Measurements from ENCODE around the gene CCDC141. TPM values are rescaled to one million over a fixed set of nuclear protein-coding genes. Genes with fewer than 3 reads are reported as not detected.
A peak's percentile ranks its signal among the peaks of the same experiment; 100 is the strongest.

The CCDC141 gene
- total and polyA plus RNA-seq, 3 experiments from 2014 or later, result 1.6 to 3.9 (median 2.1) TPM

DNA sequence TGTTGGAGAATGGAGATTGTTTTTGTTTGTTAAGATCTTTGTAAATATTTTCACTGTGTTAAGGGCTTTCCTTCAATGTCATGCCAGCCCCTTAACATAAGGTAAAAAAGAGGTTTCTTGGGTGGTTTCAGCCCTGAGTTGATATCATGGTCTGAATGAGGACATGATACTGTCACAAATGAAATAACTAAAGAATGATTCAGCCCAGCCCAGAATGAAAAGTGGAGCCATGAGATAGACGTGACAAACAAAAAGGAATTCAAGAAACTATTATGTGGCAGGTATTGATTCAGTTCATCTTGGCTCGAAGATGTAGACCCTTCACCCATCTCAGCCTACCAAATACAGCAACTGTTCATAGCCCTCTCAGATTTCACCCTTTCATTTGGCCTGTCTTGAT lies 154.1 kb downstream of the CCDC141 start:
- Histone ChIP-seq H3K27ac (ENCODE audit: low read depth, low read length) (no peak overlapping the region), H3K4me1 (ENCODE audit: insufficient read depth, low read length) (no peaks in the 10 kb centered on the region), H3K9me3 (ENCODE audit: low read length) (no peaks in the 10 kb centered on the region), H3K4me3 (ENCODE audit: low read length) (no peak overlapping the region), H3K36me3 (ENCODE audit: insufficient read depth, low read length) (no peaks in the 10 kb centered on the region), H3K27me3 (ENCODE audit: insufficient read depth, low read length, poor library complexity, severe bottlenecking) (no peaks in the 10 kb centered on the region)
- Mint-ChIP-seq H3K36me3 (no peaks in the 10 kb centered on the region), H3K27me3 (peaks cover 0 to 2% of the 10 kb centered on the region in 2 donors), H3K4me3 (no peak overlapping the region), H3K9me3 (no peaks in the 10 kb centered on the region), H3K27ac (no peak overlapping the region), H3K4me1 (no peaks in the 10 kb centered on the region)
- ChIA-PET POLR2A (no interaction called here), CTCF (interaction anchor here (2.1 kb wide), 1 partner anchor 14 kb away, joined by 5 read pairs; no protein-coding TSS in a partner anchor)
- no peak for DNase-seq

GRCh38 chr2:178895171-178895570 lies 154.8 kb downstream of the CCDC141 start:
- Mint-ChIP-seq H3K4me3 (no peak overlapping the region), H3K36me3 (no peaks in the 10 kb centered on the region), H3K27me3 (peaks cover 0 to 2% of the 10 kb centered on the region in 2 donors), H3K4me1 (no peaks in the 10 kb centered on the region), H3K9me3 (no peaks in the 10 kb centered on the region), H3K27ac (no peak overlapping the region)
- ChIA-PET CTCF (interaction anchor here (2.1 kb wide), 1 partner anchor 15 kb away, joined by 5 read pairs; no protein-coding TSS in a partner anchor), POLR2A (no interaction called here)
- DNase-seq, result no peak
- H3K36me3 ChIP-seq (ENCODE audit: insufficient read depth, low read length), result no peaks in the 10 kb centered on the region
- H3K27ac ChIP-seq (ENCODE audit: low read depth, low read length), result no peak overlapping the region
- no peaks in the 10 kb centered on the region for H3K4me1 ChIP-seq (ENCODE audit: insufficient read depth, low read length)
- no peaks in the 10 kb centered on the region for H3K9me3 ChIP-seq (ENCODE audit: low read length)
- H3K4me3 ChIP-seq (ENCODE audit: low read length), result no peak overlapping the region
- H3K27me3 ChIP-seq (ENCODE audit: insufficient read depth, low read length, poor library complexity, severe bottlenecking), result no peaks in the 10 kb centered on the region

DNA sequence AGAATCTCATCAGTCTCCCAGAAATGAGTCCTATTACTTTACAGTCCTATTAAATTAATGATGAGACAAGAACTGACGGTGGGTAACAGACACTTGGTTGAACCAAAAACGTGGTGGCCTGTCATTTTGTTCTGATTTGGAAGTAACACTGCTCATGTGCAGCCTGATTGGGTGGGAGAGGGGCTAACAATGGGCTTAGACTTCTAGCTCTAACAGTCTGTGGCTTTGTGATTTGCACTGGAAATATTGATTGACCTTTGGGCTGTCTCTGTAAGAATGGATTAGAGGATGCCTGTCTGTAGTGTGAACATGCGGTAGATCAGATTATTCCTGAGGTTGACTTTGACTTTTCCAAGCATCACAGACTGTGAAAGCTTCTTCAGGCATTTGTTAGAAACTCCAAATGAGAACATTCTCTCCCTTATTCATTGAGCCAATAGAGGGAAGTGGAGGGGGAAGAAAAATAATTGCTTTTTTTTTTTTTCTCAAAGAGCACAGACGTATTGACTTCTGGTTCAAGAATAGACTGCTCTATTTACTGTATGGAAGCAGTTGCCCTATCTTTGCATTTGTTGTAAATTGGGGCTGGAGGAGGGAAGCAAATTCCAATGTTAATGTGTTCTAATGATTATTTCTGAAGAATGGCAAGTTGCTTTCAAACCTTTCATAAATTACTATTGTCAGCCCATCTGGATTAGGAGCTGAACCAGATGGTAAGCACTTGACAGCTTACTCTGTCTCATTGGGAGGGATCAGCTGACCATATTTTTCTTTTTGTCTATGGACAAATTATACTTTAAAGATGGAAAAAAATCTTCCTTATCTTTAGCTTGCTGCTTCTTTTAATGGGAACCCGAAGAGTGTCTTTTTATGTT lies 156.9 kb downstream of the CCDC141 start:
- Histone ChIP-seq H3K27ac (ENCODE audit: low read depth, low read length) (no peak overlapping the region), H3K36me3 (ENCODE audit: insufficient read depth, low read length) (no peaks in the 10 kb centered on the region), H3K4me3 (ENCODE audit: low read length) (no peak overlapping the region), H3K9me3 (ENCODE audit: low read length) (no peaks in the 10 kb centered on the region), H3K27me3 (ENCODE audit: insufficient read depth, low read length, poor library complexity, severe bottlenecking) (no peaks in the 10 kb centered on the region), H3K4me1 (ENCODE audit: insufficient read depth, low read length) (no peaks in the 10 kb centered on the region)
- Mint-ChIP-seq H3K36me3 (no peaks in the 10 kb centered on the region), H3K4me1 (no peaks in the 10 kb centered on the region), H3K27me3 (peaks cover 0 to 3% of the 10 kb centered on the region in 2 donors), H3K4me3 (no peak overlapping the region), H3K9me3 (no peaks in the 10 kb centered on the region), H3K27ac (no peak overlapping the region)
- ChIA-PET CTCF (interaction anchor here (1.0 to 2.2 kb wide), 3 partner anchors 18 to 237 kb away, joined by 4 to 6 read pairs (median 5); no protein-coding TSS in a partner anchor), POLR2A (no interaction called here)
- no peak for DNase-seq

DNA sequence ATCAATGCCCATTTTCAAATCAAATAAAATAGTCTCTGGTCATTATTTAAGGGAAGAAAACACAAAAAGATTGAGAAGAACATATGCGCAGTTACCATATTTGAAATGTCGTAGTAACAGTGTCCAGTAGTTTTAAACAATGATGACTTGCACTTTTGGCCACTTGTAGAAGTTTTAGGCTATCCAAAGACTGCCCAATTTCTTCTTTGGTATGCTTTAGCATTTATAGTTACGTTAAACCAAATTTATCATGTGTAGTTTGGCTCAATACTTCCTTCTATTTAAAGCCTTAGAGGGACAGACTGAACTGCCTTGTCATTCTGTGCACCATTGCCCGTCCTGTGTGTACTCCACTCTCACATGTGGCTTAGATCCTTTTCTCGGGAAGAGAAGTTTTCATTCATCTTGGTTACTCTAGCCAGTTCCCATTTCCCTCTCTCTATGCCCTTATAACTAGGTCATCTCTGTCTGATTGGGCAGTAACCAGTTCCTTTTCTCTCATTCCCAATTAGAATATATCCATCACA lies 157.9 kb downstream of the CCDC141 start:
- H3K27me3 Mint-ChIP-seq, result peaks cover 0 to 3% of the 10 kb centered on the region in 2 donors
- POLR2A ChIA-PET, result no interaction called here
- Histone ChIP-seq H3K27ac (ENCODE audit: low read depth, low read length) (no peak overlapping the region), H3K4me3 (ENCODE audit: low read length) (no peak overlapping the region), H3K27me3 (ENCODE audit: insufficient read depth, low read length, poor library complexity, severe bottlenecking) (no peaks in the 10 kb centered on the region), H3K4me1 (ENCODE audit: insufficient read depth, low read length) (no peaks in the 10 kb centered on the region), H3K36me3 (ENCODE audit: insufficient read depth, low read length) (no peaks in the 10 kb centered on the region), H3K9me3 (ENCODE audit: low read length) (no peaks in the 10 kb centered on the region)
- no peaks in the 10 kb centered on the region for H3K36me3 Mint-ChIP-seq
- H3K4me3 Mint-ChIP-seq, result no peak overlapping the region
- DNase-seq, result no peak
- CTCF ChIA-PET, result interaction anchor here (1.0 to 2.8 kb wide), 3 partner anchors 8 to 238 kb away, joined by 3 to 13 read pairs (median 7); no protein-coding TSS in a partner anchor
- no peaks in the 10 kb centered on the region for H3K9me3 Mint-ChIP-seq
- no peak overlapping the region for H3K27ac Mint-ChIP-seq
- H3K4me1 Mint-ChIP-seq, result no peaks in the 10 kb centered on the region

GRCh38 chr2:178891265-178891958 lies 158.5 kb downstream of the CCDC141 start:
- peak; percentile 16 to 54 (median 24) for DNase-seq
- H3K4me1 ChIP-seq (ENCODE audit: insufficient read depth, low read length), result no peaks in the 10 kb centered on the region
- H3K9me3 Mint-ChIP-seq, result no peaks in the 10 kb centered on the region
- H3K4me3 ChIP-seq (ENCODE audit: low read length), result no peak overlapping the region
- H3K36me3 ChIP-seq (ENCODE audit: insufficient read depth, low read length), result no peaks in the 10 kb centered on the region
- ChIA-PET POLR2A (no interaction called here), CTCF (interaction anchor here (1.0 to 2.8 kb wide), 3 partner anchors 9 to 238 kb away, joined by 3 to 13 read pairs (median 7); no protein-coding TSS in a partner anchor)
- H3K4me1 Mint-ChIP-seq, result no peaks in the 10 kb centered on the region
- H3K27me3 Mint-ChIP-seq, result peaks cover 0 to 3% of the 10 kb centered on the region in 2 donors
- H3K27me3 ChIP-seq (ENCODE audit: insufficient read depth, low read length, poor library complexity, severe bottlenecking), result no peaks in the 10 kb centered on the region
- no peaks in the 10 kb centered on the region for H3K36me3 Mint-ChIP-seq
- H3K27ac ChIP-seq (ENCODE audit: low read depth, low read length), result no peak overlapping the region
- H3K4me3 Mint-ChIP-seq, result no peak overlapping the region
- no peaks in the 10 kb centered on the region for H3K9me3 ChIP-seq (ENCODE audit: low read length)
- no peak overlapping the region for H3K27ac Mint-ChIP-seq

DNA sequence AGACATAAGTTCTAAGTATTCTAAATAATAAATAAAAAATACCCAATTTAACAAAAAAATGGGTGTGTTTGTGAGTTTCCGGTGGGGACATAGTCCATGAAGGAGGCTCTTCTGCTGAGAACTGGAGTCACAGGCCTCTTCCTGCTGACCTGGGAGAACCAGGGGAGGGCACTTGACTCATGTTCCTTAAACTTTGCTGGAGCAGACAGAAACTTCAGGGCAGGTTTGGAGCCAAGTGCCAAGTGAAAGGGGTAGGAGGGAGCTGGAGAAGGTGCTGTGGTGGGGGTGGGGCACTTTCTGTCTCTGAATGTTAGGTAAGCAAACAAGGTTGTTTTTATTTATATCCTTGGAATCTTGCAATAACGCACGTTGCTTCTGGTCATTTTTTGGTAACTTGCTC lies 163.9 kb downstream of the CCDC141 start:
- peaks cover 0 to 1% of the 10 kb centered on the region in 2 donors for H3K27me3 Mint-ChIP-seq
- CTCF ChIA-PET, result no interaction called here
- H3K4me1 Mint-ChIP-seq, result no peaks in the 10 kb centered on the region
- no peak for DNase-seq
- Histone ChIP-seq H3K4me1 (ENCODE audit: insufficient read depth, low read length) (no peaks in the 10 kb centered on the region), H3K9me3 (ENCODE audit: low read length) (no peaks in the 10 kb centered on the region), H3K4me3 (ENCODE audit: low read length) (no peak overlapping the region), H3K27me3 (ENCODE audit: insufficient read depth, low read length, poor library complexity, severe bottlenecking) (no peaks in the 10 kb centered on the region), H3K36me3 (ENCODE audit: insufficient read depth, low read length) (no peaks in the 10 kb centered on the region), H3K27ac (ENCODE audit: low read depth, low read length) (no peak overlapping the region)
- H3K9me3 Mint-ChIP-seq, result peaks cover 0 to 2% (median 0%) of the 10 kb centered on the region in 5 donors
- POLR2A ChIA-PET, result no interaction called here
- H3K36me3 Mint-ChIP-seq, result peaks cover 0 to 7% (median 2%) of the 10 kb centered on the region in 3 donors
- no peak overlapping the region for H3K4me3 Mint-ChIP-seq
- H3K27ac Mint-ChIP-seq, result no peak overlapping the region

GRCh38 chr2:178884440-178884839 lies 165.5 kb downstream of the CCDC141 start:
- no peaks in the 10 kb centered on the region for H3K4me1 ChIP-seq (ENCODE audit: insufficient read depth, low read length)
- peaks cover 0 to 2% (median 0%) of the 10 kb centered on the region in 5 donors for H3K9me3 Mint-ChIP-seq
- H3K4me1 Mint-ChIP-seq, result no peaks in the 10 kb centered on the region
- no peaks in the 10 kb centered on the region for H3K36me3 ChIP-seq (ENCODE audit: insufficient read depth, low read length)
- no peak overlapping the region for H3K4me3 ChIP-seq (ENCODE audit: low read length)
- DNase-seq, result no peak
- H3K27me3 ChIP-seq (ENCODE audit: insufficient read depth, low read length, poor library complexity, severe bottlenecking), result no peaks in the 10 kb centered on the region
- H3K36me3 Mint-ChIP-seq, result peaks cover 0 to 7% (median 2%) of the 10 kb centered on the region in 3 donors
- H3K9me3 ChIP-seq (ENCODE audit: low read length), result no peaks in the 10 kb centered on the region
- H3K27me3 Mint-ChIP-seq, result peaks cover 0 to 1% of the 10 kb centered on the region in 2 donors
- H3K27ac ChIP-seq (ENCODE audit: low read depth, low read length), result no peak overlapping the region
- no peak overlapping the region for H3K27ac Mint-ChIP-seq
- ChIA-PET POLR2A (no interaction called here), CTCF (no interaction called here)
- H3K4me3 Mint-ChIP-seq, result no peak overlapping the region

Data from CD8-positive, alpha-beta memory T cell (primary cell).